ENCODE measurements around the gene BCO2.

GRCh38 chr11:112267188-112267591 lies 91.9 kb downstream of the BCO2 start:
- TF ChIP-seq CHD1 (IDR thresholded peaks at IDR 0.05; ENCODE audit: low read depth, low read length), result no peak
- no peak for TF ChIP-seq EZH2 (IDR thresholded peaks at IDR 0.05; ENCODE audit: borderline replicate concordance, control insufficient read depth, low read depth, low read length)
- no peak for TF ChIP-seq CUX1 (IDR thresholded peaks at IDR 0.05; ENCODE audit: insufficient replicate concordance, low read depth, low read length)
- no peak for TF ChIP-seq SMC3 (IDR thresholded peaks at IDR 0.05; ENCODE audit: borderline replicate concordance, low read length)
- TF ChIP-seq SREBF1 (IDR thresholded peaks at IDR 0.05; ENCODE audit: low read length), result no peak
- TF ChIP-seq TAF1 (IDR thresholded peaks at IDR 0.05; ENCODE audit: borderline replicate concordance, low read depth, low read length), result no peak

Data from GM12878 (cell line).